Measurements from ENCODE around the gene RYR2. TPM values are rescaled to one million over a fixed set of nuclear protein-coding genes. Genes with fewer than 3 reads are reported as not detected.

RYR2 gene
- total and polyA plus RNA-seq, 2 of the 8 experiments (the other 6 are each of a cell fraction or from before 2014, with no cell fraction given), result 1.3 to 4.4 TPM

- no peaks in the 10 kb centered on the region for H3K9me3 ChIP-seq (ENCODE audit: insufficient read depth in 2 of 2, low read depth in 1 of 2, low read length in 1 of 2)
- WGBS, 2 experiments (ENCODE audit: extremely low coverage in 1 of 2, insufficient coverage in 1 of 2, insufficient read length in 1 of 2, insufficient replicate concordance in 2 of 2, low coverage in 1 of 2, low lambda C conversion rate in 2 of 2, missing lambda C conversion rate in 1 of 2), result 63% methylated on average over 3 of the region's 3 CpGs; no CpG with 5 or more reads in 1 of the 2 experiments
- no peak overlapping the region for H4K8ac ChIP-seq (ENCODE audit: extremely low read depth, insufficient read depth, low read length)
- H2BK120ac ChIP-seq (replicated peaks; ENCODE audit: low read depth, low read length), result no peak overlapping the region
- no peak overlapping the region for H3K4ac ChIP-seq (replicated peaks; ENCODE audit: insufficient read length, low read depth, low read length)
- no peak overlapping the region for H2BK20ac ChIP-seq (ENCODE audit: low read length)
- H2BK15ac ChIP-seq (ENCODE audit: low read length), result no peak overlapping the region
- no peak overlapping the region for H3K4me3 ChIP-seq (ENCODE audit: extremely low read depth in 1 of 4, insufficient read depth in 2 of 4, low read depth in 3 of 4, low read length in 4 of 4)
- no peaks in the 10 kb centered on the region for H3K79me2 ChIP-seq (ENCODE audit: control insufficient read depth in 1 of 2, insufficient read depth in 2 of 2, low read length in 2 of 2)
- H2BK5ac ChIP-seq (ENCODE audit: low read depth, low read length), result no peak overlapping the region
- H3K4me1 ChIP-seq (replicated peaks in 1 of 4; ENCODE audit: control insufficient read depth in 3 of 4, insufficient read depth in 4 of 4, low read length in 3 of 4), result no peaks in the 10 kb centered on the region
- H3K56ac ChIP-seq (replicated peaks; ENCODE audit: insufficient read length, low read depth, low read length), result no peak overlapping the region
- no peak overlapping the region for H4K91ac ChIP-seq (replicated peaks; ENCODE audit: insufficient read length, low read length)
- H3K18ac ChIP-seq (ENCODE audit: extremely low read depth, low read length), result no peak overlapping the region
- DNase-seq (ENCODE audit: low read depth in 1 of 2, low spot score in 2 of 2), result no peak
- H4K20me1 ChIP-seq (replicated peaks in 1 of 2; ENCODE audit: control insufficient read depth in 1 of 2, insufficient read depth in 2 of 2, low read length in 2 of 2), result no peaks in the 10 kb centered on the region
- no peak overlapping the region for H2BK12ac ChIP-seq (ENCODE audit: low read depth, low read length)
- H3K14ac ChIP-seq (ENCODE audit: insufficient read length), result no peak overlapping the region
- no peaks in the 10 kb centered on the region for H3K79me1 ChIP-seq (ENCODE audit: low read depth, low read length)
- H2AK5ac ChIP-seq (ENCODE audit: low read depth, low read length), result no peak overlapping the region
- H3K27ac ChIP-seq (ENCODE audit: low read depth, low read length), result no peak overlapping the region
- no peaks in the 10 kb centered on the region for H3K23me2 ChIP-seq (ENCODE audit: low read depth, low read length)
- H3K4me2 ChIP-seq (ENCODE audit: insufficient read depth in 1 of 2, low read depth in 2 of 2, low read length in 2 of 2), result no peak overlapping the region
- no peaks in the 10 kb centered on the region for H3K36me3 ChIP-seq (ENCODE audit: control insufficient read depth in 2 of 4, insufficient read depth in 4 of 4, low read length in 3 of 4)
- FAIRE-seq, result no peak
- H3K27me3 ChIP-seq (replicated peaks in 1 of 4; ENCODE audit: control insufficient read depth in 3 of 4, extremely low read depth in 1 of 4, insufficient read depth in 3 of 4, low read length in 3 of 4), result no peaks in the 10 kb centered on the region
- CTCF ChIA-PET (ENCODE audit: partially characterized antibody), result interaction anchor here (1.0 to 7.8 kb wide), 4 partner anchors 8 to 26 kb away, joined by 3 to 42 read pairs (median 4); no protein-coding TSS in a partner anchor
- no peak overlapping the region for H3K23ac ChIP-seq (ENCODE audit: insufficient read length)
- POLR2A ChIA-PET (ENCODE audit: partially characterized antibody), result no interaction called here
- no peak overlapping the region for H3K9ac ChIP-seq (replicated peaks in 1 of 4; ENCODE audit: extremely low read depth in 1 of 4, low read depth in 3 of 4, low read length in 3 of 4)
- H4K5ac ChIP-seq (ENCODE audit: insufficient read length, low read depth, low read length), result no peak overlapping the region
- no peak overlapping the region for H2AFZ ChIP-seq (ENCODE audit: low read length)
- TF ChIP-seq KDM4A (IDR thresholded peaks at IDR 0.05; ENCODE audit: low read depth, low read length, severe bottlenecking), result no peak
- no peak for TF ChIP-seq SP2 (IDR thresholded peaks at IDR 0.05; ENCODE audit: low read length)
- TF ChIP-seq EGR1 (IDR thresholded peaks at IDR 0.05; ENCODE audit: borderline replicate concordance, low read depth, low read length), result no peak
- TF ChIP-seq POU5F1 (IDR thresholded peaks at IDR 0.05; ENCODE audit: low read depth, low read length), result no peak
Observed at GRCh38 chr1:237841485-237841884, 799.5 kb downstream of the RYR2 start.
